HG03565 (cell line): ENCODE results near the gene PTPRH.
"Not testable (repeated sequence)": the region's sequence is repeated elsewhere in the genome, so short reads cannot be mapped to it uniquely, and the experiment has no call there.

Source experiments
- ATAC-seq: cut with Tn5 transposase; IDR thresholded peaks from one replicate; pipeline ENCODE4 v1.9.1; 2021; ENCODE audit warnings: mild to moderate bottlenecking, moderate library complexity; ENCODE audit not compliant: unreplicated experiment

The PTPRH gene

GRCh38 chr19:55193481-55193880 lies 15.8 kb downstream of the PTPRH start:
- no peak for ATAC-seq

- no peak for ATAC-seq
Observed at GRCh38 chr19:55189403-55189835, 19.9 kb downstream of the PTPRH start.

GRCh38 chr19:55188625-55189024 lies 20.7 kb downstream of the PTPRH start:
- ATAC-seq: no peak

- ATAC-seq: no peak
Observed at GRCh38 chr19:55186080-55186479, 23.2 kb downstream of the PTPRH start.

- ATAC-seq: no peak
Observed at GRCh38 chr19:55181740-55182139, 27.6 kb downstream of the PTPRH start.

- no peak for ATAC-seq
Observed at GRCh38 chr19:55179606-55180484, 29.5 kb downstream of the PTPRH start, which contains the start of gene SYT5. TSS of gene SYT5 (minus strand) at chr19:55180289. CDS start at chr19:55179041, 1,248 bp downstream.

GRCh38 chr19:55178781-55179599 lies 30.3 kb downstream of the PTPRH start:
- ATAC-seq: peak; percentile 79

- ATAC-seq: no peak
Observed at GRCh38 chr19:55176076-55176475, 33.2 kb downstream of the PTPRH start.

- ATAC-seq: no peak
Observed at GRCh38 chr19:55175117-55175867, 34.0 kb downstream of the PTPRH start.

GRCh38 chr19:55174425-55175116 lies 34.7 kb downstream of the PTPRH start:
- no peak for ATAC-seq

GRCh38 chr19:55173714-55174409 lies 35.4 kb downstream of the PTPRH start:
- ATAC-seq: no peak

GRCh38 chr19:55173186-55173713 lies 36.1 kb downstream of the PTPRH start:
- no peak for ATAC-seq

- no peak for ATAC-seq
Observed at GRCh38 chr19:55172741-55173140, 36.6 kb downstream of the PTPRH start.

- ATAC-seq: not testable (repeated sequence)
Observed at GRCh38 chr19:55172318-55172717, 37.0 kb downstream of the PTPRH start.

GRCh38 chr19:55171440-55171839 lies 37.9 kb downstream of the PTPRH start:
- ATAC-seq: no peak

GRCh38 chr19:55169136-55169535 lies 40.2 kb downstream of the PTPRH start:
- no peak for ATAC-seq

- peak; percentile 43 for ATAC-seq
Observed at GRCh38 chr19:55166530-55167268, 42.6 kb downstream of the PTPRH start, which contains the start of gene DNAAF3. TSS of gene DNAAF3 (minus strand) at chr19:55166613. CDS start at chr19:55166413, 200 bp downstream.

- ATAC-seq: no peak
Observed at GRCh38 chr19:55165952-55166529, 43.3 kb downstream of the PTPRH start.
